HL-60 (cell line): ENCODE measurements around the gene IRF2BP2.

Experiments used
- DNase-seq, 2 experiments: peaks; one replicate each; pipeline ENCODE4 v3.0.0-alpha.2; 2010 to 2020; ENCODE audit warnings: low read depth in 1 of 2, low spot score in 1 of 2
- H3K27ac ChIP-seq: fragments of 250-450 bp; sonication (Bioruptor Pico); replicated peaks from 2 replicates; pipeline ENCODE4 v1.5.1; 2020; ENCODE audit warnings: mild to moderate bottlenecking, moderate library complexity
- H3K27me3 ChIP-seq: fragments of 250-450 bp; sonication (Bioruptor Pico); 2 replicates; pipeline ENCODE4 v1.5.1; 2021; ENCODE audit warnings: mild to moderate bottlenecking, moderate library complexity; ENCODE audit not compliant: insufficient read depth, poor library complexity, severe bottlenecking
- H3K4me3 ChIP-seq: replicated peaks from 2 replicates; pipeline ENCODE4 v1.5.1; 2011; ENCODE audit warnings: mild to moderate bottlenecking, control low read depth, low read length; ENCODE audit not compliant: insufficient read depth
- GABPA ChIP-seq: IDR thresholded peaks from 2 replicates; pipeline ENCODE4 v1.6.1; 2012; ENCODE audit warnings: low read depth
- POLR2AphosphoS5 ChIP-seq: IDR thresholded peaks from 2 replicates; pipeline ENCODE4 v1.6.1; 2012; ENCODE audit warnings: low read depth
- SPI1 ChIP-seq: IDR thresholded peaks from 2 replicates; pipeline ENCODE4 v1.6.1; 2012; ENCODE audit warnings: low read depth, mild to moderate bottlenecking, borderline replicate concordance
- TF ChIP-seq, protein P1 (sequence below): IDR thresholded peaks from one replicate; pipeline ENCODE4 v1.5.1; 2011; ENCODE audit warnings: low read length, control low read depth, inconsistent platforms; ENCODE audit not compliant: insufficient read depth
- TF ChIP-seq, protein P2 (sequence below): IDR thresholded peaks from 2 replicates; pipeline ENCODE4 v1.6.1; 2012; ENCODE audit warnings: low read depth; ENCODE audit not compliant: insufficient replicate concordance

IRF2BP2 gene

DNA sequence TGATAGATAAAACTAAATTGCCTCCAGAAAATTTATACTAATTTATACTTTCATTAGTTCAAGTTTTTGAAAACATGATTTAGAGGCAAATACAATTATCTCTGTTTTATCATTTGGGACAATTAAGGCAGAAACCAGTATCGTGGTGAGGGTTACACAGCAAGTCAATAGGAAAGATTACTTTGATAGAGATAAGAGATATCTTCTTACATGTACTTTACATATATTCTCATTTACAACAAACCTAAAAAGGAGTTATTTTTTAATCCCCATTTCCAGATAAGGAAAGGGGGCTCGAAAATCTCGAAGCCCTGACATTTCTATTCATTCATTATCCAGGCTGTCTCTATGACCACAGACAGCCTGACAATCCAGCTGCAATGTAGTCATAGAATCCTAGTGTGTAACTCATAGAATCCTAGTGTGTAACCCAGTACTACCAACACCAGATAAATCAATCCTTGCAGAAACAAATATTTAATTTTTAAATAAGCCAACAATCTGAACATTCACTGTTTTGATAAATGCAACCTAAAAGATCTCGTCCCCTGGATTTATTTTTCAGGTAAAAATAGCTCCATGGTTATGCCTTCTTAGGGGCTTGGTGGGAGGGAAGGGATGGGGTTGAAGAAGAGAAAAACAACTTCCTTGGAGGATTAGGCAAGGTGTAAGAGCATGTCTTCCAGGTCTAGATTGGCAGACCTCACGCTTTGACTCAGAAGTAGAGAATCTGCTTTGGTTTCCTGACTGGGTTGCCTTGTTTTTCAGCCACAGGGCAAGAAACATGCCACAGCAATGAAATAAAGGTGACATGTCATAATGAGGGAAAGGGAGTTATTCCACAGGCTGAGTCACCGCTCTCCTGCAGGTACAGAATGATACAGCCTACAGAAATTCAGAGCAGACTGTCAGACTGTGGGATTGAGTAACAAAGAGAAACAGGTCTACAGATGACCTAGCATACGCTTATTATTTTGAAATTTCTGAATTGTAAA is 45.6 kb downstream of the IRF2BP2 start:
- Histone ChIP-seq H3K27ac (no peak overlapping the region), H3K4me3 (no peak overlapping the region), H3K27me3 (no peaks in the 10 kb centered on the region)
- peak in 1 of 2 experiments; percentile 30 for DNase-seq
- TF ChIP-seq POLR2AphosphoS5 (no peak), SPI1 (no peak)
- TF ChIP-seq, protein P1, sequence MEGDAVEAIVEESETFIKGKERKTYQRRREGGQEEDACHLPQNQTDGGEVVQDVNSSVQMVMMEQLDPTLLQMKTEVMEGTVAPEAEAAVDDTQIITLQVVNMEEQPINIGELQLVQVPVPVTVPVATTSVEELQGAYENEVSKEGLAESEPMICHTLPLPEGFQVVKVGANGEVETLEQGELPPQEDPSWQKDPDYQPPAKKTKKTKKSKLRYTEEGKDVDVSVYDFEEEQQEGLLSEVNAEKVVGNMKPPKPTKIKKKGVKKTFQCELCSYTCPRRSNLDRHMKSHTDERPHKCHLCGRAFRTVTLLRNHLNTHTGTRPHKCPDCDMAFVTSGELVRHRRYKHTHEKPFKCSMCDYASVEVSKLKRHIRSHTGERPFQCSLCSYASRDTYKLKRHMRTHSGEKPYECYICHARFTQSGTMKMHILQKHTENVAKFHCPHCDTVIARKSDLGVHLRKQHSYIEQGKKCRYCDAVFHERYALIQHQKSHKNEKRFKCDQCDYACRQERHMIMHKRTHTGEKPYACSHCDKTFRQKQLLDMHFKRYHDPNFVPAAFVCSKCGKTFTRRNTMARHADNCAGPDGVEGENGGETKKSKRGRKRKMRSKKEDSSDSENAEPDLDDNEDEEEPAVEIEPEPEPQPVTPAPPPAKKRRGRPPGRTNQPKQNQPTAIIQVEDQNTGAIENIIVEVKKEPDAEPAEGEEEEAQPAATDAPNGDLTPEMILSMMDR, result no peak

DNA sequence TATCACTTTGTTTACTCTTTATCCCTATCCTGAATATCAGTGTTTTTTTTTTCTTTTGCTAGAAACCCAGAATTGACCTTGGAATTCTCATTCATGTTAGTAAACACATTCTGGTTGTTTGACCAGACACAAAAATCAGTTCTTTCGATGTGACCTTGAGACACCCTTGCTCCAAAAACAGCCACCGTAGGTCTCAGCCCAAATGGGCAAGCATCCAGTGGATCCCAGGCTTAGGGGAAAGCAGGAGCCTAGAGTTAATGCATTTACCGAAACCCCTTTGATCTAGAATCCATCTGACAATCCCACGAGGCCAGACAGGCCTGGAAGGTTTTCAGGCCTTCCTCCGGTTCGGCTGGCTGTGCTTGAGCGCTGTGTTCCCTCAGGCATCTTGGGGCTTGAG is 47.6 kb downstream of the IRF2BP2 start:
- no peak for DNase-seq
- TF ChIP-seq, protein P1, result no peak
- TF ChIP-seq, protein P2, sequence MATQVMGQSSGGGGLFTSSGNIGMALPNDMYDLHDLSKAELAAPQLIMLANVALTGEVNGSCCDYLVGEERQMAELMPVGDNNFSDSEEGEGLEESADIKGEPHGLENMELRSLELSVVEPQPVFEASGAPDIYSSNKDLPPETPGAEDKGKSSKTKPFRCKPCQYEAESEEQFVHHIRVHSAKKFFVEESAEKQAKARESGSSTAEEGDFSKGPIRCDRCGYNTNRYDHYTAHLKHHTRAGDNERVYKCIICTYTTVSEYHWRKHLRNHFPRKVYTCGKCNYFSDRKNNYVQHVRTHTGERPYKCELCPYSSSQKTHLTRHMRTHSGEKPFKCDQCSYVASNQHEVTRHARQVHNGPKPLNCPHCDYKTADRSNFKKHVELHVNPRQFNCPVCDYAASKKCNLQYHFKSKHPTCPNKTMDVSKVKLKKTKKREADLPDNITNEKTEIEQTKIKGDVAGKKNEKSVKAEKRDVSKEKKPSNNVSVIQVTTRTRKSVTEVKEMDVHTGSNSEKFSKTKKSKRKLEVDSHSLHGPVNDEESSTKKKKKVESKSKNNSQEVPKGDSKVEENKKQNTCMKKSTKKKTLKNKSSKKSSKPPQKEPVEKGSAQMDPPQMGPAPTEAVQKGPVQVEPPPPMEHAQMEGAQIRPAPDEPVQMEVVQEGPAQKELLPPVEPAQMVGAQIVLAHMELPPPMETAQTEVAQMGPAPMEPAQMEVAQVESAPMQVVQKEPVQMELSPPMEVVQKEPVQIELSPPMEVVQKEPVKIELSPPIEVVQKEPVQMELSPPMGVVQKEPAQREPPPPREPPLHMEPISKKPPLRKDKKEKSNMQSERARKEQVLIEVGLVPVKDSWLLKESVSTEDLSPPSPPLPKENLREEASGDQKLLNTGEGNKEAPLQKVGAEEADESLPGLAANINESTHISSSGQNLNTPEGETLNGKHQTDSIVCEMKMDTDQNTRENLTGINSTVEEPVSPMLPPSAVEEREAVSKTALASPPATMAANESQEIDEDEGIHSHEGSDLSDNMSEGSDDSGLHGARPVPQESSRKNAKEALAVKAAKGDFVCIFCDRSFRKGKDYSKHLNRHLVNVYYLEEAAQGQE, result no peak
- no peak for TF ChIP-seq GABPA
- no peak for TF ChIP-seq POLR2AphosphoS5
- no peak for TF ChIP-seq SPI1
- H3K27me3 ChIP-seq, result no peaks in the 10 kb centered on the region
- H3K4me3 ChIP-seq, result no peak overlapping the region
- H3K27ac ChIP-seq, result no peak overlapping the region

DNA sequence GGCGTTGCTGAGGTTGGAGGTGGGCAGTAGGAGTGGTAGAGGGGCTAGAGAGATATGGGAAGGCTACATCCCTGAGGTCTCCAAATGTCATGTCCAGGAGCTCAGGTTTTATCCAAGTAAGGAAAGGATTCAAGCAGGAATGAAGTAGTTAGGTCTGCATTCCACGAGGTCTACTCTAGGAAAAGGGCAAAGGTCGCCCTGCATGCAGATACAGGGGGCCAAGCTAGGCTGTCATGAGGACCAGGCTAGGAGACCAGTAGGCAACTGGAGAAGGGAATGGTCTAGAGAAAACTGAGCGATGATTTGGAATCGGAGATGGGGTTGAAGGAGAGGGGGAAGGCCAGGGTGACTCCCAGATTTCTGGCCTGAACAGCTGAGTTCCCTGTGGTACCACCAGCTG is 48.7 kb downstream of the IRF2BP2 start:
- DNase-seq, result no peak
- H3K4me3 ChIP-seq, result no peak overlapping the region
- no peaks in the 10 kb centered on the region for H3K27me3 ChIP-seq
- TF ChIP-seq, protein P2, result no peak
- TF ChIP-seq POLR2AphosphoS5 (no peak), GABPA (no peak), SPI1 (no peak)
- TF ChIP-seq, protein P1, result no peak
- no peak overlapping the region for H3K27ac ChIP-seq
